Tibial artery (tissue), 4 donors: Measurements from ENCODE around the gene PTMA.

Experiments
- DNase-seq, 2 donors: peaks; one replicate each; pipeline ENCODE4 v3.0.0-alpha.2; 2019
- H3K27ac ChIP-seq, 2 donors: fragments of 200-600 bp; sonication (generic) in 1 of 2; 1 replicate in 1 of 2; 2 replicates in 1 of 2; pipeline ENCODE4 v1.5.1; 2018 to 2019; ENCODE audit warnings: mild to moderate bottlenecking in 1 of 2
- H3K27me3 ChIP-seq, 2 donors: fragments of 200-600 bp; sonication (generic) in 1 of 2; one replicate each; pipeline versions ENCODE4 v1.5.1 to v1.6.0; 2016 to 2019
- H3K36me3 ChIP-seq, 3 donors: fragments of 200-600 bp; sonication (generic) in 2 of 3; one replicate each; pipeline ENCODE4 v1.5.1; 2016 to 2019; ENCODE audit warnings: mild to moderate bottlenecking in 2 of 3
- H3K4me1 ChIP-seq, 4 donors: fragments of 200-600 bp; sonication (generic) in 2 of 4; 1 replicate in 3 of 4; 2 replicates in 1 of 4; pipeline ENCODE4 v1.5.1; 2016 to 2019
- H3K4me3 ChIP-seq, 2 donors: fragments of 200-600 bp; sonication (generic) in 1 of 2; 1 replicate in 1 of 2; 2 replicates in 1 of 2; pipeline ENCODE4 v1.5.1; 2018 to 2019; ENCODE audit warnings: mild to moderate bottlenecking in 2 of 2
- H3K9me3 ChIP-seq, 3 donors: fragments of 200-600 bp; sonication (generic) in 1 of 3; one replicate each; pipeline ENCODE4 v1.5.1; 2016 to 2019
- intact Hi-C: fragments of 100-400 bp; cut with DNase I; formaldehyde crosslinking; loops from one replicate; pipeline ENCODE4 v1.15.0; 2023; ENCODE audit warnings: low total_unique reads
- TF ChIP-seq, protein P1 (sequence below), 2 experiments: fragments of 200-600 bp in 1 of 2; fragments of 450-650 bp in 1 of 2; IDR thresholded peaks; one replicate each; pipeline ENCODE4 v1.5.1; 2017 to 2019; ENCODE audit warnings: antibody characterized with exemption in 2 of 2, mild to moderate bottlenecking in 1 of 2, moderate library complexity in 1 of 2

Gene PTMA

DNA sequence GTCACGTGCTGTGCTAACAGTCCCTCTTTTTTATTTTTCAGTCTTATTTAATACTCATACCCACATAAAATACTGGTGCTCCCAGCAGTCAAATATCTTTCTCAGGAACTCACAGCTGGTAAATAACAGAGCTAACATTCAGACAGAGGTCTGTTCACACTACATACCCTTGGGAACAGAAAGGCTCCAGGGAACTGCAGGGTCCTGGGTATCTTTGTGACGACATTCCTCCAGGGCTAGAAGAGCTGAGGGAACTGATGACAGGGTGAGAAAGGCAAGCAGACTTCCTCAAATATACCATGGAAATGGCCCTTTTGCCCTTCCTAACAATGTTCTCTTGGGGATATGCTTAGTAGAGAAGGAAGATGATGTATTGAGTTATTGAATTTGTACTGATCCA, 53.4 kb downstream of the PTMA start:
- Histone ChIP-seq H3K4me3 (no peak overlapping the region), H3K27ac (no peak overlapping the region), H3K36me3 (no peaks in the 10 kb centered on the region), H3K27me3 (no peaks in the 10 kb centered on the region), H3K9me3 (no peaks in the 10 kb centered on the region), H3K4me1 (no peaks in the 10 kb centered on the region)
- intact Hi-C loops: no loop called here
- no peak for DNase-seq
- TF ChIP-seq, protein P1, sequence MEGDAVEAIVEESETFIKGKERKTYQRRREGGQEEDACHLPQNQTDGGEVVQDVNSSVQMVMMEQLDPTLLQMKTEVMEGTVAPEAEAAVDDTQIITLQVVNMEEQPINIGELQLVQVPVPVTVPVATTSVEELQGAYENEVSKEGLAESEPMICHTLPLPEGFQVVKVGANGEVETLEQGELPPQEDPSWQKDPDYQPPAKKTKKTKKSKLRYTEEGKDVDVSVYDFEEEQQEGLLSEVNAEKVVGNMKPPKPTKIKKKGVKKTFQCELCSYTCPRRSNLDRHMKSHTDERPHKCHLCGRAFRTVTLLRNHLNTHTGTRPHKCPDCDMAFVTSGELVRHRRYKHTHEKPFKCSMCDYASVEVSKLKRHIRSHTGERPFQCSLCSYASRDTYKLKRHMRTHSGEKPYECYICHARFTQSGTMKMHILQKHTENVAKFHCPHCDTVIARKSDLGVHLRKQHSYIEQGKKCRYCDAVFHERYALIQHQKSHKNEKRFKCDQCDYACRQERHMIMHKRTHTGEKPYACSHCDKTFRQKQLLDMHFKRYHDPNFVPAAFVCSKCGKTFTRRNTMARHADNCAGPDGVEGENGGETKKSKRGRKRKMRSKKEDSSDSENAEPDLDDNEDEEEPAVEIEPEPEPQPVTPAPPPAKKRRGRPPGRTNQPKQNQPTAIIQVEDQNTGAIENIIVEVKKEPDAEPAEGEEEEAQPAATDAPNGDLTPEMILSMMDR (IDR thresholded peaks at IDR 0.05): no peak
